H1 (cell line): ENCODE results near the gene ATAD3A. TPM values are rescaled to one million over a fixed set of nuclear protein-coding genes. Genes with fewer than 3 reads are reported as not detected.

Experiments
- CHD2 ChIP-seq: IDR thresholded peaks from 2 replicates; pipeline ENCODE4 v1.6.1; 2012; ENCODE audit warnings: low read length, improper control_type of control experiment
- FOSL1 ChIP-seq: IDR thresholded peaks from 2 replicates; pipeline ENCODE4 v1.6.1; 2011; ENCODE audit warnings: mild to moderate bottlenecking, low read depth, low read length, moderate library complexity; ENCODE audit not compliant: insufficient read depth
- HDAC6 ChIP-seq: IDR thresholded peaks from one replicate; pipeline ENCODE4 v1.7.1; 2012; ENCODE audit warnings: low read depth, mild to moderate bottlenecking, inconsistent platforms, low read length, moderate library complexity
- KDM4A ChIP-seq: IDR thresholded peaks from one replicate; pipeline ENCODE4 v1.7.1; 2012; ENCODE audit warnings: low read depth, mild to moderate bottlenecking, moderate library complexity, low read length, inconsistent platforms; ENCODE audit not compliant: severe bottlenecking
- POLR2AphosphoS5 ChIP-seq: IDR thresholded peaks from 2 replicates; pipeline ENCODE4 v1.6.1; 2011; ENCODE audit warnings: low read depth, low read length
- POU5F1 ChIP-seq: IDR thresholded peaks from 2 replicates; pipeline ENCODE4 v1.6.1; 2011; ENCODE audit warnings: low read depth, mild to moderate bottlenecking, low read length, moderate library complexity
- SP1 ChIP-seq: IDR thresholded peaks from 2 replicates; pipeline ENCODE4 v1.6.1; 2011; ENCODE audit warnings: low read depth, low read length
- SP4 ChIP-seq: IDR thresholded peaks from 2 replicates; pipeline ENCODE4 v1.6.1; 2012; ENCODE audit warnings: low read length, inconsistent platforms
- TAF7 ChIP-seq: optimal IDR thresholded peaks from 2 replicates; pipeline ENCODE3; 2011; ENCODE audit warnings: low read depth, mild to moderate bottlenecking, inconsistent platforms, low read length, moderate library complexity, borderline replicate concordance
- polyA plus RNA-seq, 7 experiments: library from polyadenylated mRNA; depleted of rRNA in 3 of 7; stranded (reverse) in 5 of 7; unstranded in 2 of 7; fragments of >200 nt in 5 of 7; fragments of 200-250 nt in 2 of 7; gene quantifications; 1 replicate in 5 of 7; 2 replicates in 1 of 7; 4 replicates in 1 of 7; pipeline versions ENCODE4 v1.2.1 to v1.2.3, GENCODE V29; 2011 to 2013; ENCODE audit warnings: missing spikeins in 2 of 7, mixed read lengths in 2 of 7
- total RNA-seq: library from RNA; stranded (reverse); fragmentation: NEBNext Ultra II Directional; extraction: Animal tissue kit (Norgen Biotek cat#: 25700); gene quantifications from 2 replicates; pipeline ENCODE4 v1.2.1, GENCODE V29; 2021

ATAD3A gene
- total and polyA plus RNA-seq, 2 of the 8 experiments (the other 6 are each of a cell fraction or from before 2014, with no cell fraction given) = 28.3 to 64.7 TPM

DNA sequence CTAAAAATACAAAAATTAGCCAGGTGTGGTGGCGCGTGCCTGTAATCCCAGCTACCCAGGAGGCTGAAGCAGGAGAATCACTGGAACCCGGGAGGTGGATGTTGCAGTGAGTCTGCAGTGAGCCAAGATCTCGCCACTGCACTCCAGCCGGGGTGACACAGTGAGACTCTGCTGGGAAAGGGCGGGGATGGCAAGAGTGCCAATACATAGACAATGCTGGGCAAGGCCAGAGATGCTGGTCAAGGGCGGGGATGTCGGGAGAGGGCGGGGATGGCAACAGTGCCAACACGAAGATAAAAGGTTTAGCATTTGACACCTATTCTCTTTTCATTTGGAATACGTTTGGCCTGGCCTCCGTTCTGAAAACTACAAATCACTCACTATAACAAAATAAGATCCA lies 51.7 kb downstream of the ATAD3A start (continued):
- TF ChIP-seq POU5F1 (no peak), CHD2 (no peak), SP4 (no peak), SP1 (no peak), KDM4A (no peak), FOSL1 (no peak), POLR2AphosphoS5 (no peak; the same call in 1 of the 2 replicates), TAF7 (no peak), HDAC6 (no peak)
- TF ChIP-seq, all 59 proteins: peak for 0
